ENCODE measurements around the gene CLEC10A.

Gene CLEC10A

GRCh38 chr17:7026471-7027115 lies 53.5 kb downstream of the CLEC10A start:
- DNase-seq (ENCODE audit: insufficient read length) (no peak), FAIRE-seq (no peak)
- TF ChIP-seq POLR2AphosphoS5 (IDR thresholded peaks at IDR 0.05; ENCODE audit: low read depth, low read length) (no peak), POLR2A (IDR thresholded peaks at IDR 0.05; ENCODE audit: low read depth, low read length) (no peak), TAF1 (IDR thresholded peaks at IDR 0.05; ENCODE audit: borderline replicate concordance, low read depth, low read length) (no peak)

GRCh38 chr17:7025245-7025644 lies 54.8 kb downstream of the CLEC10A start:
- TF ChIP-seq TAF1 (IDR thresholded peaks at IDR 0.05; ENCODE audit: borderline replicate concordance, low read depth, low read length) (no peak), POLR2AphosphoS5 (IDR thresholded peaks at IDR 0.05; ENCODE audit: low read depth, low read length) (no peak), POLR2A (IDR thresholded peaks at IDR 0.05; ENCODE audit: low read depth, low read length) (no peak)
- FAIRE-seq = no peak
- DNase-seq (ENCODE audit: insufficient read length) = no peak
